H1 (cell line): ENCODE measurements around the gene PDZRN4.

Source experiments
- EGR1 ChIP-seq: IDR thresholded peaks from 2 replicates; pipeline ENCODE4 v1.6.1; 2011; ENCODE audit warnings: low read depth, low read length, borderline replicate concordance
- EP300 ChIP-seq, 2 experiments: IDR thresholded peaks; 1 replicate in 1 of 2; 2 replicates in 1 of 2; pipeline ENCODE4 v1.6.1; 2011 to 2012; ENCODE audit warnings: low read depth in 2 of 2, low read length in 2 of 2, mild to moderate bottlenecking in 2 of 2, borderline replicate concordance in 1 of 2, inconsistent platforms in 1 of 2, moderate library complexity in 1 of 2
- POLR2A ChIP-seq, 2 experiments: IDR thresholded peaks; 1 replicate in 1 of 2; 2 replicates in 1 of 2; pipeline ENCODE4 v1.6.1; 2011; ENCODE audit warnings: low read depth in 2 of 2, low read length in 2 of 2, mild to moderate bottlenecking in 2 of 2; ENCODE audit errors: control extremely low read depth in 1 of 2
- POLR2AphosphoS5 ChIP-seq: IDR thresholded peaks from 2 replicates; pipeline ENCODE4 v1.6.1; 2011; ENCODE audit warnings: low read depth, low read length
- SIX5 ChIP-seq: IDR thresholded peaks from 2 replicates; pipeline ENCODE4 v1.6.1; 2011; ENCODE audit warnings: mild to moderate bottlenecking, low read depth, low read length
- SP2 ChIP-seq: IDR thresholded peaks from 2 replicates; pipeline ENCODE4 v1.6.1; 2012; ENCODE audit warnings: mild to moderate bottlenecking, low read length, inconsistent platforms
- ZNF274 ChIP-seq: IDR thresholded peaks from 2 replicates; pipeline ENCODE4 v1.7.0; 2012; ENCODE audit warnings: low read length, borderline replicate concordance; ENCODE audit errors: extremely low read depth
- TF ChIP-seq, protein P1 (sequence below): fragments of 300-600 bp; sonication (generic); IDR thresholded peaks from 2 replicates; pipeline ENCODE4 v1.7.1; 2012; ENCODE audit warnings: low read length, moderate library complexity, mild to moderate bottlenecking, inconsistent platforms; ENCODE audit not compliant: insufficient replicate concordance
- TF ChIP-seq, protein P2 (sequence below), 3 experiments: IDR thresholded peaks; 1 replicate in 2 of 3; 2 replicates in 1 of 3; pipeline versions ENCODE4 v1.5.1 to v1.6.1; 2011; ENCODE audit warnings: low read length in 3 of 3, mild to moderate bottlenecking in 3 of 3, inconsistent platforms in 2 of 3, low read depth in 1 of 3, moderate library complexity in 1 of 3; ENCODE audit not compliant: insufficient read depth in 1 of 3; ENCODE audit errors: control extremely low read depth in 1 of 3

DNA sequence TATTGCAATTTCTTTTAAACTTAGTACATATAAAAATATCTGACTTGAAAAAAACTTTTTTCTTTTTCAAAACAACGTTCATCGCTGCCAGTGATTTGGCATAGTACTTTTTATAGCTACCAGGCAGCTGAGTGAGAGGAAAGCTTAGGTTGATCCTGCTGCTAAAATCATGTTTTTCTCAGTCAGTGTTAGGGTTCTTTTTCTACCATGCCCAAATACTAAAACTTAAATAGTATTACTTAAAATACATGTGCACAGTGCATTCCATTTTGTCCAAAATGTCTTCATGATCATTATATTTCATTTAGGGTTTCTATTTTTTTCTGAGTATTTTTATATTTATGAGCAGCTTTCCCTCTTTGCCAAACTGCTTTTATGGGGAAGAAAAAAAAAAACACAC is 123.8 kb downstream of the PDZRN4 start:
- TF ChIP-seq POLR2A (IDR thresholded peaks at IDR 0.05; ENCODE audit: control extremely low read depth in 1 of 2, low read depth in 2 of 2, low read length in 2 of 2) (no peak), EP300 (IDR thresholded peaks at IDR 0.05; ENCODE audit: borderline replicate concordance in 1 of 2, low read depth in 2 of 2, low read length in 2 of 2) (no peak), SIX5 (no peak), ZNF274 (no peak), SP2 (no peak), EGR1 (no peak), POLR2AphosphoS5 (no peak)
- TF ChIP-seq, protein P1, sequence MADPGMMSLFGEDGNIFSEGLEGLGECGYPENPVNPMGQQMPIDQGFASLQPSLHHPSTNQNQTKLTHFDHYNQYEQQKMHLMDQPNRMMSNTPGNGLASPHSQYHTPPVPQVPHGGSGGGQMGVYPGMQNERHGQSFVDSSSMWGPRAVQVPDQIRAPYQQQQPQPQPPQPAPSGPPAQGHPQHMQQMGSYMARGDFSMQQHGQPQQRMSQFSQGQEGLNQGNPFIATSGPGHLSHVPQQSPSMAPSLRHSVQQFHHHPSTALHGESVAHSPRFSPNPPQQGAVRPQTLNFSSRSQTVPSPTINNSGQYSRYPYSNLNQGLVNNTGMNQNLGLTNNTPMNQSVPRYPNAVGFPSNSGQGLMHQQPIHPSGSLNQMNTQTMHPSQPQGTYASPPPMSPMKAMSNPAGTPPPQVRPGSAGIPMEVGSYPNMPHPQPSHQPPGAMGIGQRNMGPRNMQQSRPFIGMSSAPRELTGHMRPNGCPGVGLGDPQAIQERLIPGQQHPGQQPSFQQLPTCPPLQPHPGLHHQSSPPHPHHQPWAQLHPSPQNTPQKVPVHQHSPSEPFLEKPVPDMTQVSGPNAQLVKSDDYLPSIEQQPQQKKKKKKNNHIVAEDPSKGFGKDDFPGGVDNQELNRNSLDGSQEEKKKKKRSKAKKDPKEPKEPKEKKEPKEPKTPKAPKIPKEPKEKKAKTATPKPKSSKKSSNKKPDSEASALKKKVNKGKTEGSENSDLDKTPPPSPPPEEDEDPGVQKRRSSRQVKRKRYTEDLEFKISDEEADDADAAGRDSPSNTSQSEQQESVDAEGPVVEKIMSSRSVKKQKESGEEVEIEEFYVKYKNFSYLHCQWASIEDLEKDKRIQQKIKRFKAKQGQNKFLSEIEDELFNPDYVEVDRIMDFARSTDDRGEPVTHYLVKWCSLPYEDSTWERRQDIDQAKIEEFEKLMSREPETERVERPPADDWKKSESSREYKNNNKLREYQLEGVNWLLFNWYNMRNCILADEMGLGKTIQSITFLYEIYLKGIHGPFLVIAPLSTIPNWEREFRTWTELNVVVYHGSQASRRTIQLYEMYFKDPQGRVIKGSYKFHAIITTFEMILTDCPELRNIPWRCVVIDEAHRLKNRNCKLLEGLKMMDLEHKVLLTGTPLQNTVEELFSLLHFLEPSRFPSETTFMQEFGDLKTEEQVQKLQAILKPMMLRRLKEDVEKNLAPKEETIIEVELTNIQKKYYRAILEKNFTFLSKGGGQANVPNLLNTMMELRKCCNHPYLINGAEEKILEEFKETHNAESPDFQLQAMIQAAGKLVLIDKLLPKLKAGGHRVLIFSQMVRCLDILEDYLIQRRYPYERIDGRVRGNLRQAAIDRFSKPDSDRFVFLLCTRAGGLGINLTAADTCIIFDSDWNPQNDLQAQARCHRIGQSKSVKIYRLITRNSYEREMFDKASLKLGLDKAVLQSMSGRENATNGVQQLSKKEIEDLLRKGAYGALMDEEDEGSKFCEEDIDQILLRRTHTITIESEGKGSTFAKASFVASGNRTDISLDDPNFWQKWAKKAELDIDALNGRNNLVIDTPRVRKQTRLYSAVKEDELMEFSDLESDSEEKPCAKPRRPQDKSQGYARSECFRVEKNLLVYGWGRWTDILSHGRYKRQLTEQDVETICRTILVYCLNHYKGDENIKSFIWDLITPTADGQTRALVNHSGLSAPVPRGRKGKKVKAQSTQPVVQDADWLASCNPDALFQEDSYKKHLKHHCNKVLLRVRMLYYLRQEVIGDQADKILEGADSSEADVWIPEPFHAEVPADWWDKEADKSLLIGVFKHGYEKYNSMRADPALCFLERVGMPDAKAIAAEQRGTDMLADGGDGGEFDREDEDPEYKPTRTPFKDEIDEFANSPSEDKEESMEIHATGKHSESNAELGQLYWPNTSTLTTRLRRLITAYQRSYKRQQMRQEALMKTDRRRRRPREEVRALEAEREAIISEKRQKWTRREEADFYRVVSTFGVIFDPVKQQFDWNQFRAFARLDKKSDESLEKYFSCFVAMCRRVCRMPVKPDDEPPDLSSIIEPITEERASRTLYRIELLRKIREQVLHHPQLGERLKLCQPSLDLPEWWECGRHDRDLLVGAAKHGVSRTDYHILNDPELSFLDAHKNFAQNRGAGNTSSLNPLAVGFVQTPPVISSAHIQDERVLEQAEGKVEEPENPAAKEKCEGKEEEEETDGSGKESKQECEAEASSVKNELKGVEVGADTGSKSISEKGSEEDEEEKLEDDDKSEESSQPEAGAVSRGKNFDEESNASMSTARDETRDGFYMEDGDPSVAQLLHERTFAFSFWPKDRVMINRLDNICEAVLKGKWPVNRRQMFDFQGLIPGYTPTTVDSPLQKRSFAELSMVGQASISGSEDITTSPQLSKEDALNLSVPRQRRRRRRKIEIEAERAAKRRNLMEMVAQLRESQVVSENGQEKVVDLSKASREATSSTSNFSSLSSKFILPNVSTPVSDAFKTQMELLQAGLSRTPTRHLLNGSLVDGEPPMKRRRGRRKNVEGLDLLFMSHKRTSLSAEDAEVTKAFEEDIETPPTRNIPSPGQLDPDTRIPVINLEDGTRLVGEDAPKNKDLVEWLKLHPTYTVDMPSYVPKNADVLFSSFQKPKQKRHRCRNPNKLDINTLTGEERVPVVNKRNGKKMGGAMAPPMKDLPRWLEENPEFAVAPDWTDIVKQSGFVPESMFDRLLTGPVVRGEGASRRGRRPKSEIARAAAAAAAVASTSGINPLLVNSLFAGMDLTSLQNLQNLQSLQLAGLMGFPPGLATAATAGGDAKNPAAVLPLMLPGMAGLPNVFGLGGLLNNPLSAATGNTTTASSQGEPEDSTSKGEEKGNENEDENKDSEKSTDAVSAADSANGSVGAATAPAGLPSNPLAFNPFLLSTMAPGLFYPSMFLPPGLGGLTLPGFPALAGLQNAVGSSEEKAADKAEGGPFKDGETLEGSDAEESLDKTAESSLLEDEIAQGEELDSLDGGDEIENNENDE = no peak
- TF ChIP-seq, protein P2, sequence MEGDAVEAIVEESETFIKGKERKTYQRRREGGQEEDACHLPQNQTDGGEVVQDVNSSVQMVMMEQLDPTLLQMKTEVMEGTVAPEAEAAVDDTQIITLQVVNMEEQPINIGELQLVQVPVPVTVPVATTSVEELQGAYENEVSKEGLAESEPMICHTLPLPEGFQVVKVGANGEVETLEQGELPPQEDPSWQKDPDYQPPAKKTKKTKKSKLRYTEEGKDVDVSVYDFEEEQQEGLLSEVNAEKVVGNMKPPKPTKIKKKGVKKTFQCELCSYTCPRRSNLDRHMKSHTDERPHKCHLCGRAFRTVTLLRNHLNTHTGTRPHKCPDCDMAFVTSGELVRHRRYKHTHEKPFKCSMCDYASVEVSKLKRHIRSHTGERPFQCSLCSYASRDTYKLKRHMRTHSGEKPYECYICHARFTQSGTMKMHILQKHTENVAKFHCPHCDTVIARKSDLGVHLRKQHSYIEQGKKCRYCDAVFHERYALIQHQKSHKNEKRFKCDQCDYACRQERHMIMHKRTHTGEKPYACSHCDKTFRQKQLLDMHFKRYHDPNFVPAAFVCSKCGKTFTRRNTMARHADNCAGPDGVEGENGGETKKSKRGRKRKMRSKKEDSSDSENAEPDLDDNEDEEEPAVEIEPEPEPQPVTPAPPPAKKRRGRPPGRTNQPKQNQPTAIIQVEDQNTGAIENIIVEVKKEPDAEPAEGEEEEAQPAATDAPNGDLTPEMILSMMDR (IDR thresholded peaks at IDR 0.05; ENCODE audit: control extremely low read depth in 1 of 3, insufficient read depth in 1 of 3, low read depth in 1 of 3, low read length in 3 of 3) = no peak
